Testis (tissue), 2 donors: ENCODE data around the gene CD300LF.

Experiments used
- CTCF ChIP-seq, 3 experiments: fragments of 450-650 bp in 2 of 3; fragments of 200-600 bp in 1 of 3; sonication (generic) in 1 of 3; IDR thresholded peaks; one replicate each; pipeline ENCODE4 v1.5.1; 2016 to 2019; ENCODE audit warnings: antibody characterized with exemption in 3 of 3, mild to moderate bottlenecking in 2 of 3, moderate library complexity in 1 of 3
- POLR2A ChIP-seq: fragments of 450-650 bp; IDR thresholded peaks from one replicate; pipeline ENCODE4 v1.6.1; 2017; ENCODE audit warnings: antibody characterized with exemption, mild to moderate bottlenecking, moderate library complexity

GRCh38 chr17:74759243-74759801 is 46.6 kb upstream of the CD300LF start:
- no peak for TF ChIP-seq CTCF (IDR thresholded peaks at IDR 0.05)
- no peak for TF ChIP-seq POLR2A
